8988T (cell line): ENCODE data around the gene HDGF.
A peak's percentile ranks its signal among the peaks of the same experiment; 100 is the strongest.
"Not testable (repeated sequence)": the region's sequence is repeated elsewhere in the genome, so short reads cannot be mapped to it uniquely, and the experiment has no call there.

Experiments
- DNase-seq: peaks from one replicate; pipeline ENCODE4 v3.0.0; 2011

HDGF gene

DNA sequence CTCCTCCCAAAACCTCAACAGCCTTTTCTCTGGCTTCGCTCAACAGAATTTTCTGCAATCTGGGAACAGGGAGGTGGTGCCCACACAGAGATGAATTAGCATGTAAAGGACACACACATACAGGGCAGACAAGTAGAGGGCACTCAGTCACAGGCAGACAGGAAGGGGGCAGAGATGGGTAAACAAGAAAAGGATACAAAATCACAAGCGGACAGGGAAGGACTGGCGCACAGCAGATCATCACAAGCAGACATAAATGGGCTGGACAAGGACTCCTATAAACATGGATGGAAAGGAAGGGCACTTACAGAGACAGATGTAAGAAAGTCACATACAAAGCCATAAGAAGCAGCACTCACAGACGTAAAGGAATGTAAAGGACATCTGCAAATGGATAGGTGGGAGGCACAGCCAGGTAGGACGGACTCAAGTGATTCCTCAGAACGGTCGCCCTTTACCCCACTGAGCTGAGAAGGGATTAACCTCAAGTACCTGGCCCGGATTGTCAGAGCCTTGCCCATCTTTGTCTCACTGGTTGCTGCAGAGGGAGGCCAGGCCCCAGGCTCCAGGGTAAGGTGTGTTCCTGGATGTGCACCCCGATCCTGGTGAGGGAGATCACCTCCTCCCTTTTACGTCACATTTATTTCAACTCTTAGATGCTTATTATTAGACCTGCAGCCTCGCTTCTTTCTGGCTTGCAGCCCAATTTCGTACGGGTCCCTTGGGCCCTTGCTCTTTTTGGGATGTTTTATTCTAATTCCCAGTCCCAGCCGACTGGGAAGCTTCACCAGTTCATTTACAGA, 15.0 kb upstream of the HDGF start:
- DNase-seq = no peak

DNA sequence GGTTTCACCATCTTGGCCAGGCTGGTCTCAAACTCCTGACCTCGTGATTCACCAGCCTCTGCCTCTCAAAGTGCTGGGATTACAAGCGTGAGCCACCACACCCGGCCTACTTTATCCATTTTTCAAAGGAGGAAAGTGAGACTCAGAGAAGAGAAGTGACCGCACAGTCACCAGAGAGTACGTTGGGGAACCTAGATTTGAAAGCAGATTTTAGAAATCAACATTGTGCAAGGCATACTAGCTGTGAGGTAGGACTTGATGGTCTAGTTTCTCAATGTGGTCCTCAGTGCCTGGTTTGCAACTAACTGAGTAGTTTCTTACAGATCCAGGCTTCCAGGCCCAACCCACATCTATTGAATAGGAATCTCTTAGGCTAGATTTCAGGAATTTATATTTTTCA, 14.2 kb upstream of the HDGF start:
- no peak for DNase-seq

DNA sequence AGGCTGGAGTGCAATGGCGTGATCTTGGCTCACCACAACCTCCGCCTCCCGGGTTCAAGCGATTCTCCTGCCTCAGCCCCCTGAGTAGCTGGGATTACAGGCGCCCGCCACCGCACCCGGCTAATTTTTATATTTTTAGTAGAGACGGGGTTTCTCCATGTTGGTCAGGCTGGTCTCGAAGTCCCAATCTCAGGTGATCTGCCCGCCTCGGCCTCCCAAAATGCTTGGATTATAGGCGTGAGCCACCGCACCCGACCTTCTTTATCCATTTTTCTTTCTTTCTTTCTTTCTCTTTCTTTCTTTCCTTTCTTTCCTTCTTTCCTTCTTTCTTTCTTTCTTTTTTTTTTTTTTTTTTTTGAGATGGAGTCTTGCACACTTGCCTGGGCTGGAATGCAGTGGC, 13.7 kb upstream of the HDGF start:
- DNase-seq = not testable (repeated sequence)

DNA sequence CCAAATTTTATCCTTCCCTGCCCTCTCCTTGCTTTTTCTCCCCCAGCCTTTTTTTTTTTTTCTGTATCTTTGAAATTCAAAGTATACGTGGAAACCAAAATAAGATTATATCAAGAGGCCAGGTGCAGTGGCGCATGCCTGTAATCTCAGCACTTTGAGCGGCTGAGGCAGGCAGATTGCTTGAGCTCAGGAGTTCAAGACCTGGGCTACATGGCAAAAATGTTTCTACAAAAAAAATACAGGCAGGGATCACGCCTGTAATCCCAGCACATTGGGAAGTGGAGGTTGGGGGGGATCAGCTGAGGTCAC, 9.3 kb upstream of the HDGF start:
- DNase-seq = no peak

DNA sequence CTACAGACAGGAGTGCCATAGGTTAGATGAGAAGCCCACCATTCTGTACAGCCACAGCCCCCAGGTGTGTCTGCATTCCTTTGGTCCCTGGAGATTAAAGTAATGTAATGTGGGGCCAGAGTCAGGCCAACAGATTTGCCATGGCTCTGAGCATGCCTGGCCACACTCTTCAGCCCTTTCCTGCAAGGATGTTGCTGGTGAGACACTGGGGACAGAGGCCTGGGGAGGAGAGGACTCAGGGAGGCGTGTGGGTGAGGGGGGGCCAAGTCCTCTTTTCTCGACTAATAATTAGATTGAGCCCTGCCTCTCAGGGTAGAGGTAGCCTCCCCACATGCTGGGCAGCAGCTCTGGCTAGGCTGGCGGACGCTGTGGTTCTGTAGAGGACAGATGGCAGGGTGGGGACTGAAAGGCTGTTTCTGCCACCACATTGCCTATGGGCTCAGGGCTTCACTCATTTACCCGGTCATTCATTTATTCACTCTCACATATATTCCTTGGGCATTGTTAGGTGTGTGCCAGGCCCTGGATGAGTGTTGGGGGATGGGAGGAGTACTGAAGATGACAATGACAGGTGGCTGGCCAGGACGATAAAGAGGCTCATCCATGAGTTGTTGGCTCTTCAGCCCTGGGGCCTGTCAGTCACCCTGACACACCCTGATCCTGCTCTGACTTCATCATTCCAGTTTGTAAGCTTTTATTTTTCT, 8.8 kb upstream of the HDGF start:
- DNase-seq = no peak

DNA sequence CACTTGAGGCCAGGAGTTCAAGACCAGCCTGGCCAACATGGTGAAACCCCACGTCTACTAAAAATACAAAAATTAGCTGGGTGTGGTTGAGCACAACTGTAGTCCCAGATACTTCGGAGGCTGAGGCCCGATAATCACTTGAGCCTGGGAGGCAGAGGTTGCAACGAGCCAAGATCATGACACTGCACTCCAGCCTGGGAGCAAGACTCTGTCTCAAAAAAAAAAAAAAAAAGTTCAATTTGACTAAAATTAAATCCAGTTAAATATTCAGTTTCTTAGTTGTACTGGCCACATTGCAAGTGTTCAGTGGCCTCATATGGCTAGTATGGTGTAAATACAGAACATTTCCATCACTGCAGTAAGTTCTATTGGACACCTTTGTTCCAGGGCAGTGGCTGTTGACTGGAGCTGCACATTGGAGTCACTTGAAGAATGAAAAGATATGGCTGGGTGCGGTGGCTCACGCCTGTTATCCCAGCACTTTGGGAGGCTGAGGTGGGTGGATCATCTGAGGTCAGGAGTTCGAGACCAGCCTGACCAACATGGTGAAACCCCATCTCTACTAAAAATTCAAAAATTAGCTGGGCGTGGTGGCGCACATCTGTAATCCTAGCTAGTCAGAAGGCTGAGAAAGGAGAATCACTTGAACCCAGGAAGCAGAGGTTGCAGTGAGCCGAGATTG, 6.2 kb upstream of the HDGF start:
- DNase-seq = not testable (repeated sequence)

DNA sequence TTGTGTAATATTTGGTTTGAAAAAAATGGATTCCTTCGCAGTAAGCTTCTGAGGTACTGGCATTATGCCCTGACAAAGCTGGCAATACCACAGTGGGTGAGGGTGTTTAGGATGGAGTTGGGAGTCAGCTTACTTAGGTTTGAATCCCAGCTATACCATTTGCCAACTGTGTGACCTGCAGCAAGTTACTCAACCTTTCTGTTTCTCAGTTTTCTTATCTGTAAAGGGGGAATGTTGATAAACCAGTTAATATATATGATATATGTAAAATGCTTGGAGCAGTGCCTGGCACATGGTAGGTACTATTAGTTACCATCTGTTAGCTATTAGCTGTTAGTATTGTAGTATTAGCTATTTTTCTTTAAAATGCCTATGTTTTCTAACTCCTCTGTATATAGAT, 4.9 kb upstream of the HDGF start:
- no peak for DNase-seq

DNA sequence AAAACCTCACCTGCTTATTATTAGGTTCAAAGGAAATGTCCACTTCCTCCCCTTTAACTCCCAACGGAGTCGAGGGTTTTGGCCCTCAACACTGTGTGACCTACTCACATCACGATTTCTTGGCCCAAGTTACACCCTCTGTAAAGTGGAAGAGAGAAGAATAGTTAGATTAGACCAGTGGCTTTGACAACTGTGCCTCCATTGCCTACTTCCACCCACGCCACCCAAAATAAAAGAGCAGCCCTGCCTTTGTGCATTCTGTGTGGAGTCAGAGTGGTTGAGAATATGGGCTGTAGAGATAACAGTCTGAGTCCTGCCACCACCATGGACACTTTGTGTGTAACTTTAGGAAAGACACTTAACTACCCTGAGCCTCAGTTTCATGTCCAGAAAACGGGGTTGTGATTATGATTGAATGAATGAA, 4.1 kb upstream of the HDGF start:
- DNase-seq = no peak

DNA sequence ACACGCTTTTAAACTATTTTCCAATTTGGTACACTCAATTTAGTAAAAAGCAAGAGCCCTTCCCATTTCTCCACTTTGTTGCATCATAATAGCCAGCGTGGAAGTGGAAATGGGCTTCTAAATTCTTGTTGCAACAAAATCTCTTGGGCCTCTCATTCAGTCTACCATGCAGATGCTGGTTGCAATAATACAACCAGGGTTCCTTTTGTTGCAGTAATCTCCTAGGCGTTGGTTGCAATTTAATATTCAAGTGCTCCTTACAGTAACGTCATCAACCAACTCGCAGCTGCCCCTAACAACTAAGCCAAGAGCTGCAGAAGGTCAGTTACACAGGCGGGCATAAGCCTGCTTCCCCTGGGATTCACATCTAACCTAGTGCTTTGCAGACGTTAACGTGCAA, 2.7 kb upstream of the HDGF start:
- no peak for DNase-seq

DNA sequence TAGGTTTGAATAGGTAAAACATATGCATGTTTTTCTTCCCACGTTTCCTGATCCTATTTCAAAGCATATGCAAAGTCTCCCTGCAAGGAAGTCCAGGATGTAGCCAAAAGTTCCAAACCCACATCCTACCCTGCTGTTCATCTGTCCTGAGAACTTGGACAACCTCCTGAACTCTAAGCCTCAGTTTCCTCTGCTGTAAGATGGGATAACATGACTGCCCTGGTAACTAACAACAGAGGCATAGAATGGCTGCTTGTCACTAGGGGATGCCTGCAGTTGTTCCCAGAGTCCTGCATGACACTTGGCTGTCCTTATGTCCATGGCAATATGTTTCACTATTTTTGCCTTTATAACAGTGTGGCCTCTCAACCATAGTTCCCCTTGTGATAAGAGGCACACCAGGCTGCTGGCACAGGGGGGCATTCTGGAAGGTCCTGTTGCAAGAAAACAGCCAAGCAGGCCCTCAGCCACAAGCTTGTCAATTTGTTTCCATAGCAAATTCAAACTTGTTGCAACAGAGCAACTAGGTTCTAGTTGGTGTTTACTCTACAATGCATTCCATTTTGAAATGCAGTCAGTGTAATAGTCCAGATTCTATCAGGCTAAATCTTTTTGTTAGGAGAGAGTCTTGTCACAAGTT, 1.5 kb upstream of the HDGF start:
- no peak for DNase-seq

DNA sequence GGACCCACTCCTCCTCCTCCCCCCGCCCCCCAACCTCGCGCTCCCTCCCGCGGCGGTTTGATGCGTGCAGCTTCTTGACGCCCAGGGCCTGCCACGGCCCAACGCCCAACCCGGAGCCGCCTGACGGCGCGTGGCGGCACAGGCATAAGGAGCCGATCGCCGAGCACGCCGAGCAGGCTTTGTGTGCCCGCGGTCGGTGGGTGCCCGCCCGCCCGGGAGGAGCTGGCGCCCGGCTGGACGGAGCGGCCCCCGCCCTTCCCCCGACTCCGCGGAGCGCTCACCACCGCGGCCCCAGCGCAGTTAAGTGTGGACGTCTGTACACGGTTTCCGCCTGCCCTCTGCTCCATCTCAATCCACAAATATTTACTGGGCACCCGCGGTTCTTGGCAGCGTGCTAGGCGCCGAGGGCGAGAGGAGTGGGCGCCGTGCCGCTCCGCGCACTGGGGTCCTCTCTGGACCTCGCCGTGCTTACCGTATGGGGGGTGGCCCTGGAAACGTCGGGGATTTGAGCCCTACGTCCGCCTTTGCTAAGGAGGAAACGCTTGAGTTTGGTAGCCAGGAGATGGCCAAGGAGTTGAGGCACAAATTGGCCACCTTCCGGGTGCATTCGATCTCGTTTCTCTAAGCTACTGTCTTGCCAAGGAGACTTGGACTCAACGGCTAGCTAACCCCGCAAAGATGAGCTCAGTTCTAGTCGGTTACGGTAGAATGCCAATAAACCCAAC, 444 bp upstream of the HDGF start:
- DNase-seq = peak; percentile 96

DNA sequence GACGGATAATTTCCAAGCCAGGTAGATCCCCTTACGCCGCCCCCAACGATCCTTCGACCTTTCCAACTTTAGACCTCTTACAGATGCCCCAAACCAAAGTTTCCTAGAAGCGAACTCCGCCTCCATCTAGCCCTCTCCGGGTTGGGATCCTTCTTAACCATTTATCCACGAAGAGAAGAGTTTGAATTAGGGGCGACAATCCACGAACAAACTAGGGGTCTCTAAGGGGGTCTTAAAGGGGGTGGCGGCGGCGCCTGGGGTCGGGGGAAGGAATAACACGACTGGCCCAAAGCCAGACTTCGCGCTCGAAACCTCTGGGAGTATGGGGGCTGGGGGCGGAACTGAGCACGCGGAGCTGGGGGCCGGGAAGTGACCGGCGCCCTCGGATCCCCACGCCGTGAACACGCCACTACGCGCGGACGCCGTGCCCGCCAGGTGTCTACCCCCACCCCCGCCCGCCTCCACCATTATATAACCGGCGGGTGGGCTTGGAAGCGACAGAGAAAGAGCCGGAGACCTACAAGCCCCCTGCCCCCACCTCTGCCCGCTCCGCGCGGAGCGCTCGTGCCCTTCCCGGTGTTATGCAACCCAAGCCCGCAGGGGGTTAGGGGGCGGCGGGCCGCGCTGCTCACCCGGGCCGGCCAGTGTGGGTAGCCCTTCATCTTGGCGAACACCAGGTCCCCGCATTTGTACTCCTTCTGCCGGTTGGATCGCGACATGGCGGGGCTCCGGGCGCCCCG, 594 bp downstream of the HDGF start:
- DNase-seq = no peak

DNA sequence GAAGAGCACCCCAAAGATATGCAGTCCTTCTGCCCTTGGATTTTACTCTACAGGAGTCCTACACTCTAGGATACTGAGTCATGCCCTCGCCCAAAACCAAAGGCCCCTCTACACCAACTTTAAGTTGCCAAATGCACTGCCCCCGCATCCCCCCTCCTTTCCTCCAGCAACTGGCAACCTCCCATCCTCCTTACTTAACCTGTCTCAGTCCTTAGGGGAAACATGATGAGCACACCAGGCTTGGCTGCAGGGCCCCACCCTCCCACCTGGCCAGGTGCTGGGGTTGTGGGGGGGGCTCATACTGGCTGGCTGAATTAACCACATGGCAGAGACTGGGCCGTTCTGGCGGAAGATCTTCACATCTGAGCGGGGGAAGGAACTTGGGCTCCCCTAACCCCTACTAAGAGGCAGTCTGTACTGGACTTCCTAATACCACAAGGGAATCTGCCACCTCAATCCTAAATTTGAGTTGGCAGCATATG, 1.2 kb downstream of the HDGF start:
- DNase-seq = no peak

DNA sequence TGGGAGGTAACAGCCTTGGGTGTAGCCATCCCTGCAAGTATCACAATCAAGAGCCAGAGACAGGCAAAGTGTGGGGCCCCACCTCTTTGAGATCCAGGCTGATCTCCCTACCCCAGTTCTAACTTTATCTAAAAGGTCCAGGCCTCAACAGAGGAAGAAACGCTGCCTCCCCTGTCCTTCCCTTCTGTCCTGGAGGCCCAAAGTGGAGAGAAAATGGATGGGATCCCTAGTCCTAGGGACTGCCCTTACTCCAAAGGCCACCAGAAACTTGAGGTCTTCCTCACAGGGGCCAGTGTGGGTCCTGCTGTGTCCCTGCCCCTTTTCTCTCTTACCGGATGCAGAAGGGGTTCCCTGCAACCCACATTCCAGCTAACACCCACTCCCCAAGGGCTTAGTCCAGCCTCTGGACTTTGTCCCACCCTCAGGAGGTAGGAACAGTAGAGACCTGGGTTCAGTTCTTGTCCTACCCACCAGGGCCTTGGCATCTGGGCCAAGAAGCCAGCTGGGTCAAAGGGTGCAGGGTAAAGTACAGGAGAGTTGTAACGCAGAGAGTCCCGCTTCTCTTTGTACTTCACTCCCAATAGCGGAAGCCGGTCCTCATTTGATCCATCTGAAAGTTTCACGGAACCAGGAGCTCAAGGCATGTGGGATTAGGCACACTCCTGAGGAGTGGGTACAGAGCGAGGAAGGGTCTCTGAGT, 1.9 kb downstream of the HDGF start:
- DNase-seq = no peak

DNA sequence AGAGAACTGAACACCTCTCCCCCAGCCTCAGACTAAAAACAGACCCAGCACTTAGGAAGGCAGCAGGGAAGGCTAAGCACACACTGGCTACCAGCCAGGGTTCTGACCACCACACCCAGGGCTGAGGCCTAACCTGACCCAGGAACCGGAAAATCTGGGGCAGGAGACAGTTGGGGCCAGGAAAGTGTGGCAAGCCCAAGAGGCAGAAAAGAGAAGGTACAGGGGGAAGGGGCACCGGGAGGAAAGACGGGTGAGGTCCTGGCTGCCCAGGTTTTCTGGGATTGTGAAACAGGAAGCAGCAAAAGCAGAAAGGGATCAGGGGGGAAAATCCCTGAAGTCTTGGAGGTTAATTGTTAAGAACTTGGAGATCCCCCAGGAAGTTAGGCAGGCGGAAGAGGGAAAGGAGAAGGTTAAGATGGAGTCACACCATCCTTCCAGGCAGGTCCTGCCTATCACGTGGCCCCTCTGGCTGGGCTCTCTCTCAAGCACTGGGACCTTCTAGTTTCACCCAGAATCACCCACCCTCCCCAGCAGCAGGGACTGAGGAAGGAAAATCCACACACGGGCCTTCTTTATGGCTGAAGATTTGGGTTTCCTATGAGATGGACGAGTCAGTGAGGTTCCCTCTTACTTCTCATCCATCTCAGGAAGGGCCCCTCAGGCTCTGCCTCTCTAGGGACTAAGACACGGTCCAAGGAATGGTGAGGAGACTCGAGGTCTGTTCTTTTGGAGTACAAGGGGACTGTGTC, 2.6 kb downstream of the HDGF start:
- no peak for DNase-seq

DNA sequence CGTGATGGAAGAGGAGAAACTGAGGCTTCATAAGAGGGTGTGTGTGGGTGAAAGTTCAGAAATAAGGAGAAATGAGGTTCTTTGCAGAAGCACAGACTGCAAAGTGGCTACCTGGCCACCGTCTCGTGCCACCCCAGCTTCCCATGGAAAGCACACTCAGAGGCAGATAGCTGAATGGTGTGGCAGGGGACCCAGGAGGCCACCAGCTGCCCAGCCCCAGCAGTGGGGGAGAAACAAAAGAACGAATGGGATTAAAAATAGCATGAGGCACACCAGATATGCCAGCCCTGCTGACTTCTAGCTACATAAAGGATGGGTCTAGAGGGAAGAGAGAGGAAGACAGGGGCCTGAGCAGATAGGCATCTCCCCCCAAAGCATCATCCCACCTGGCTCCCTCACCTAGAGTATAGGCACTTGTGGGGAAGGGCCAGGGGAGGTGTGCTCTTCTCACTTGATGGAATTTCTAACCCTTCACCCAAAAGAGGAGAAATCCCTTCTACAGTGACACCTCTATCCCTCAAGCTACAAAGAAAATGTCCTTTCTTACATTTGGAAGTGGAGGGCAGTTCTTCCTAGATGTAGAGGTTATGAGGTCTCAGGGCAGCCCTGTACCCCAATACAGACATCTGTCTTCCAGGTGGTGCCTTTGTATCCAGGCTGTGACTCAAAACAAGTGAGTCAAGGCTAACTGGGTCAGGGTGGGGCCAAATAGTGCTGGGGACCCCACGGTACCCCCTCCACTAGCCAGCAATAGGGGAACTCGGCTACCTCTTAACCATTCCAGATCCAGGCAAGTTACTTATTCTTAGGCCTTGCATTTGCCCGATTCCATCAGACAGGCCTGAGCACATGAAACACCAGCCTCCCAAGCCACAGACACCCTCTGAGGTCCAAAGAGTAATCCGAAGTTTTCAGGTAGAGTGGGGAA, 3.5 kb downstream of the HDGF start:
- DNase-seq = no peak

DNA sequence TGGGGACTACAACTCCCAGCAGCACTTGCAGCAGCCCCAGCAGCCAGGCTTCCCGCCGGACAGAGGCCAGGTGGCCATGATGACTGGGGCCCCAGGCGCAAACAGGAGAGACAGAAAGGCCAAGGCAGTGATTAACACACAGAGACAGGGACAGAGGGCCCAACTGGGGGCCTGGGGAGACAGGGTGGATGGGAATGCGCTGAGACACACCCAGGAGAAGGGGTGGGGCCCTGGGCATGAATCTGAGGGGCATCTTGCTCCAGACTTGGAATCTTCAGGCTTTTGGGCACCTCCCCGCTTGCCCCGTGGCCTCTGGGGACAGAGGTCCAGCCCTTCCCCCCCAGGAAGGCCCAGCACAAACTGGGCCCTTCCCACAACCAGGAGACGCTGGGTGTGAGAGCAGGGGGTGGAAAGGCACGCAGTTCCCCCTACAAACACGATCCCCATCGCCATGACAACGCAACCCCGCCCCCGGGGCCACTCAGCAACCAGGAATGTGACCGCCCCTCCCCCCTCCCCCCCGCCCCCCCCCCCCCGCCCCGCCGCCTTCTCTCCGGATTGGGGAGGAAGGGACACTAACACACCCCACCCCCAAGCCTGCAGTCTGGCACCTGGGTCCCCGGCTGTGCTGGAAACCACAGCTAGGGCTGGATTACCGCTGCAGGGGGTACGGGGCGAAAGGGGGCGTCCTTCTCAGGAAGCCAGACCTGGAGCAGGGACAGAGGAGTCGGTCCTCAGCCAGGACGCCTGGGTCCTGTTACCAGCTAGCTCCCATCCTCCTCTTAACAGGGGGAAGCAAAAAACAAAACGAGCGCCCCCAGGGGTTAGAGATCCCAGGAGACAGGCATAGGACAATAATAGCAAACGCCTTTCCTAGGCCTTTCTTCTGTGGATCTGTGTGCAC, 4.5 kb downstream of the HDGF start:
- peak; percentile 78 for DNase-seq

DNA sequence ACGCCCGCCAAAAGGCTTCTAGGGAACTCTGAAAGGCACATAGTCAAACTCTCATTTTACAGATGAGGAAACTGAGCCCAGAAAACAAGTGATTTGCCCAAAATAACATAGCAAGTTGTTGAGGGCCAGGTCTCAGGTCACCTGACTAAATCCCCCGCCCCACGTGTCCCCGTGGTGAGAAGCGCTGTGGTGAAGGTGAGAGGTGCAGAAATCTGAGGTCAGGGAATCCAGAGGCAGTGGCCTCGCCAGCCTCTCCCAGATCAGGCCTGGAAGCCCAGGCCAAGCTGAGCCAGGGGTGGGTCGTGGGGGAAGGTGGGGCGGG, 5.1 kb downstream of the HDGF start:
- DNase-seq = no peak

DNA sequence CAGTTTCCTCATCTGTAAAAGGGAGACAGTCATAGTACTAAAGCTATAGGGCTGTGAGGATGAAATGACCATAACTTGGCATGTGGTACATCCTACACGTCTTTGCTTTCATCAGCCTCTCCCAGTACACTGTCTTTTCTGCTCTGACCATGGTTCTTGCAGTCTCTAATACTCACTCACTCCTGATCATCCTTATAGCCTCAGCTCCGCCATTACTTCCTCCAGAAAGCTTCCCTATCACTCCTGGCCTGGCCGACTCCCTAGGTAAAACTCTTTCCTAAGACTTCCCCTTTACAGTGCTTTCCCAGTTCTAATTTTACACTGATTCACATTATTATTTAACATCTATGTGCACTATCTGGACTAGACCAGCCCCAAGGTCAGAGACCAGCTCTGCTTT, 5.6 kb downstream of the HDGF start:
- no peak for DNase-seq
